ENCODE results near the gene BARD1. TPM values are rescaled to one million over a fixed set of nuclear protein-coding genes. Genes with fewer than 3 reads are reported as not detected.
A peak's percentile ranks its signal among the peaks of the same experiment; 100 is the strongest.

Gene BARD1
- total and polyA plus RNA-seq, 2 of the 13 experiments (the other 11 are each of a cell fraction or from before 2014, with no cell fraction given), result 5.3 to 30.4 TPM

GRCh38 chr2:214781226-214781625 lies 28.3 kb downstream of the BARD1 start:
- TF ChIP-seq ZNF10 (CRISPR knock-in tag; IDR thresholded peaks at IDR 0.05; ENCODE audit: borderline replicate concordance, low read depth) (no peak), PHF8 (CRISPR knock-in tag; IDR thresholded peaks at IDR 0.05) (no peak), GATAD2A (CRISPR knock-in tag; IDR thresholded peaks at IDR 0.05) (no peak), SP2 (CRISPR knock-in tag; IDR thresholded peaks at IDR 0.05) (no peak), MXD4 (CRISPR knock-in tag; IDR thresholded peaks at IDR 0.05) (no peak), STAT6 (CRISPR knock-in tag; IDR thresholded peaks at IDR 0.05; ENCODE audit: borderline replicate concordance) (no peak), ATF1 (CRISPR knock-in tag; IDR thresholded peaks at IDR 0.05) (no peak), TOPORS (CRISPR knock-in tag; IDR thresholded peaks at IDR 0.05) (no peak), SMAD9 (CRISPR knock-in tag; IDR thresholded peaks at IDR 0.05) (no peak), CERS6 (CRISPR knock-in tag; IDR thresholded peaks at IDR 0.05) (no peak), GFI1 (CRISPR knock-in tag; IDR thresholded peaks at IDR 0.05; ENCODE audit: borderline replicate concordance) (no peak), RXRB (CRISPR knock-in tag; IDR thresholded peaks at IDR 0.05; ENCODE audit: borderline replicate concordance) (no peak), MATR3 (CRISPR knock-in tag; IDR thresholded peaks at IDR 0.05) (no peak), GLMP (CRISPR knock-in tag; IDR thresholded peaks at IDR 0.05; ENCODE audit: borderline replicate concordance) (no peak)
- FAIRE-seq, result peak; percentile 21
- peaks cover 10 to 37% of the 10 kb centered on the region in 2 experiments for H3K36me3 ChIP-seq (replicated peaks in 1 of 2; ENCODE audit: control insufficient read depth in 1 of 2, insufficient read depth in 2 of 2, low read length in 2 of 2)
- in situ Hi-C loops (cut with HindIII; ENCODE audit: extremely low pct_ligation_motif_present, low pct_unique_long_range_greater_than_20kb) (no loop called here), intact Hi-C loops (cut with micrococcal nuclease; ENCODE audit: unreplicated experiment) (no loop called here)
- ChIA-PET CTCF (ENCODE audit: low intra/inter-chr PET ratio, low total read pairs) (no interaction called here), POLR2A (no interaction called here)
- no peaks in the 10 kb centered on the region for H3K4me1 ChIP-seq (ENCODE audit: insufficient read depth, low read length)
- no peak overlapping the region for H3K4me2 ChIP-seq (ENCODE audit: low read depth, low read length)
- no peak for DNase-seq (ENCODE audit: low spot score)
- no peaks in the 10 kb centered on the region for H3K79me2 ChIP-seq (ENCODE audit: insufficient read depth, low read length)
- H3K4me3 ChIP-seq (replicated peaks in 1 of 3; ENCODE audit: insufficient read depth in 1 of 3, low read depth in 2 of 3, low read length in 3 of 3), result no peak overlapping the region
- no peak overlapping the region for H3K27ac ChIP-seq (ENCODE audit: extremely low read length, insufficient read depth, low read length)
- no peak overlapping the region for H3K9ac ChIP-seq (ENCODE audit: insufficient read depth, low read depth, low read length)
- no peaks in the 10 kb centered on the region for H4K20me1 ChIP-seq (ENCODE audit: insufficient read depth, low read length)
- no TSS peak for BruUV-seq (replicated peaks)
- no peak overlapping the region for H2AFZ ChIP-seq (ENCODE audit: low read length)
- whole genome bisulfite sequencing (ENCODE audit: low lambda C conversion rate), result 94% methylated on average over 2 of the region's 2 CpGs
- H3K9me3 ChIP-seq (ENCODE audit: low read length), result no peaks in the 10 kb centered on the region
- no peak for ATAC-seq
- H3K27me3 ChIP-seq (ENCODE audit: control insufficient read depth in 1 of 2, insufficient read depth in 2 of 2, low read length in 2 of 2), result no peaks in the 10 kb centered on the region
